HG03378 (cell line): ENCODE data around the gene STEAP3.
"Not testable (repeated sequence)": the region's sequence is repeated elsewhere in the genome, so short reads cannot be mapped to it uniquely, and the experiment has no call there.

ENCODE experiments used
- ATAC-seq: cut with Tn5 transposase; IDR thresholded peaks from one replicate; pipeline ENCODE4 v1.9.1; 2021; ENCODE audit warnings: mild to moderate bottlenecking, moderate library complexity; ENCODE audit not compliant: unreplicated experiment

Gene STEAP3

GRCh38 chr2:119260646-119261492, 37.2 kb downstream of the STEAP3 start:
- no peak for ATAC-seq

- no peak for ATAC-seq
Measured at GRCh38 chr2:119261493-119262225, 38.0 kb downstream of the STEAP3 start.

GRCh38 chr2:119263025-119263424, 39.4 kb downstream of the STEAP3 start:
- ATAC-seq: no peak

GRCh38 chr2:119263656-119264055, 40.0 kb downstream of the STEAP3 start:
- ATAC-seq: no peak

GRCh38 chr2:119264781-119265692, 41.4 kb downstream of the STEAP3 start:
- peak; percentile 96 for ATAC-seq

- ATAC-seq: no peak
Measured at GRCh38 chr2:119265693-119266066, 42.0 kb downstream of the STEAP3 start.

GRCh38 chr2:119266091-119266589, 42.5 kb downstream of the STEAP3 start:
- no peak for ATAC-seq

GRCh38 chr2:119267604-119268003, 44.0 kb downstream of the STEAP3 start:
- no peak for ATAC-seq

- no peak for ATAC-seq
Measured at GRCh38 chr2:119276864-119277263, 53.2 kb downstream of the STEAP3 start.

- not testable (repeated sequence) for ATAC-seq
Measured at GRCh38 chr2:119278385-119278784, 54.8 kb downstream of the STEAP3 start.

GRCh38 chr2:119278946-119279345, 55.3 kb downstream of the STEAP3 start:
- ATAC-seq: no peak

- no peak for ATAC-seq
Measured at GRCh38 chr2:119279666-119280065, 56.0 kb downstream of the STEAP3 start.

GRCh38 chr2:119280680-119281079, 57.0 kb downstream of the STEAP3 start:
- ATAC-seq: no peak

GRCh38 chr2:119282146-119282995, 58.7 kb downstream of the STEAP3 start:
- no peak for ATAC-seq

- no peak for ATAC-seq
Measured at GRCh38 chr2:119282996-119283511, 59.4 kb downstream of the STEAP3 start.

GRCh38 chr2:119283873-119284331, 60.3 kb downstream of the STEAP3 start:
- no peak for ATAC-seq

GRCh38 chr2:119286661-119287060, 63.0 kb downstream of the STEAP3 start:
- ATAC-seq: no peak

- ATAC-seq: no peak
Measured at GRCh38 chr2:119288576-119288975, 64.9 kb downstream of the STEAP3 start.

- ATAC-seq: no peak
Measured at GRCh38 chr2:119289093-119289492, 65.5 kb downstream of the STEAP3 start.

GRCh38 chr2:119289642-119290041, 66.0 kb downstream of the STEAP3 start:
- ATAC-seq: no peak
